PC-9 (cell line): Measurements from ENCODE around the gene KRT8. TPM values are rescaled to one million over a fixed set of nuclear protein-coding genes. Genes with fewer than 3 reads are reported as not detected.
"Not testable (repeated sequence)": the region's sequence is repeated elsewhere in the genome, so short reads cannot be mapped to it uniquely, and the experiment has no call there.

Experiments used
- Bru-seq: library from RNA; stranded (reverse); fragments of 400-500 nt; gene quantifications from one replicate; lab custom pipeline; 2021; lab: Mats Ljungman, UMichigan
- BruChase-seq, 2 experiments: library from RNA; stranded (reverse); fragments of 400-500 nt; gene quantifications; one replicate each; lab custom pipeline; 2021; lab: Mats Ljungman, UMichigan
- BruUV-seq: library from RNA; stranded (reverse); fragments of 400-500 nt; replicated peaks from 2 replicates; lab custom pipeline; 2021; lab: Mats Ljungman, UMichigan
- CTCF ChIA-PET: fragments of 300-600 bp; sonication (Branson Sonifier 250); formaldehyde crosslinking; loops from one replicate; lab custom pipeline; 2022; ENCODE audit warnings: antibody characterized with exemption; lab: Charles Lee
- POLR2A ChIA-PET: fragments of 300-600 bp; sonication (Branson Sonifier 250); formaldehyde crosslinking; loops from one replicate; lab custom pipeline; 2022; ENCODE audit warnings: antibody characterized with exemption; ENCODE audit not compliant: unreplicated experiment; lab: Charles Lee
- DNase-seq, 2 experiments: peaks; one replicate each; pipeline versions ENCODE4 v3.0.0 to v3.0.0-alpha.2; 2015 to 2022; ENCODE audit warnings: mixed read lengths in 1 of 2
- H2AFZ ChIP-seq: fragments of 200-600 bp; sonication (generic); 2 replicates; pipeline ENCODE4 v1.8.1; 2017; ENCODE audit warnings: antibody characterized with exemption
- H3F3A ChIP-seq: fragments of 200-600 bp; sonication (generic); 2 replicates; pipeline ENCODE4 v1.8.1; 2017; ENCODE audit warnings: antibody characterized with exemption, mild to moderate bottlenecking, low read depth; ENCODE audit not compliant: insufficient read depth
- H3K27ac ChIP-seq: fragments of 200-600 bp; sonication (generic); 2 replicates; pipeline ENCODE4 v1.6.1; 2016; ENCODE audit warnings: mixed run types
- H3K27me3 ChIP-seq: fragments of 200-600 bp; sonication (generic); 2 replicates; pipeline ENCODE4 v1.6.1; 2016; ENCODE audit warnings: low read depth, mixed run types; ENCODE audit not compliant: insufficient read depth
- H3K36me3 ChIP-seq: fragments of 200-600 bp; sonication (generic); 2 replicates; pipeline ENCODE4 v1.6.1; 2016; ENCODE audit warnings: low read depth, mixed run types
- H3K4me1 ChIP-seq: fragments of 200-600 bp; sonication (generic); replicated peaks from 2 replicates; pipeline ENCODE4 v1.6.1; 2016; ENCODE audit warnings: mixed run types; ENCODE audit not compliant: insufficient read depth
- H3K4me2 ChIP-seq: fragments of 200-600 bp; sonication (generic); 2 replicates; pipeline ENCODE4 v1.6.1; 2017; ENCODE audit warnings: mixed run types
- H3K4me3 ChIP-seq: fragments of 200-600 bp; sonication (generic); 2 replicates; pipeline ENCODE4 v1.6.1; 2016; ENCODE audit warnings: mixed run types
- H3K79me2 ChIP-seq: fragments of 200-600 bp; sonication (generic); 2 replicates; pipeline ENCODE4 v1.6.1; 2017; ENCODE audit warnings: low read depth, mixed run types
- H3K9me2 ChIP-seq: fragments of 200-600 bp; sonication (generic); 2 replicates; pipeline ENCODE4 v1.8.1; 2017; ENCODE audit warnings: mild to moderate bottlenecking; ENCODE audit not compliant: insufficient read depth
- H3K9me3 ChIP-seq: fragments of 200-600 bp; sonication (generic); 2 replicates; pipeline ENCODE4 v1.8.1; 2016; ENCODE audit warnings: low read depth; ENCODE audit not compliant: insufficient read depth
- H4K20me1 ChIP-seq: fragments of 200-600 bp; sonication (generic); 2 replicates; pipeline ENCODE4 v1.8.1; 2017; ENCODE audit not compliant: insufficient read depth
- CTCF ChIP-seq: fragments of 200-600 bp; sonication (generic); conservative IDR thresholded peaks from 2 replicates; pipeline ENCODE4 v1.6.1; 2017; ENCODE audit warnings: mixed run types, antibody characterized with exemption, mild to moderate bottlenecking, moderate library complexity
- EZH2 ChIP-seq: fragments of 200-600 bp; sonication (generic); IDR thresholded peaks from 2 replicates; pipeline ENCODE4 v1.8.0; 2017; ENCODE audit warnings: antibody characterized with exemption, low read depth
- intact Hi-C: fragments of 100-400 bp; cut with micrococcal nuclease; formaldehyde crosslinking; loops from one replicate; pipeline ENCODE4 v1.10.0; 2022; ENCODE audit not compliant: unreplicated experiment
- long read RNA-seq: library from polyadenylated mRNA; stranded (forward); transcript quantifications from one replicate; pipeline ENCODE4 v2.0.0, GENCODE V29; 2022
- total RNA-seq: library from RNA; stranded (reverse); gene quantifications from 2 replicates; pipeline ENCODE4 v1.2.3, GENCODE V29; 2021

Gene KRT8
- total RNA-seq: 2,689 and 2,962 TPM in 2 replicates
- percentile 90 among the genes with signal in this experiment for Bru-seq, nascent RNA
- percentile 92 among the genes with signal in this experiment for BruChase-seq, experiment 1, labeled RNA remaining after a 2-hour chase
- BruChase-seq, experiment 2, labeled RNA remaining after a 6-hour chase: percentile 98 among the genes with signal in this experiment
- long read RNA-seq, transcript KRT8-215 (9 exons, 1,687 nt): major isoform, 26 of 24,386 reads
- long read RNA-seq, partial matches to known transcripts: 23,602 of 24,386 reads
- long read RNA-seq, other reads (novel, unspliced or antisense): 754 of 24,386 reads

- peaks cover 69% of the 10 kb centered on the region for H3K4me1 ChIP-seq
- peak; percentile 77 for TF ChIP-seq CTCF
- H3K27me3 ChIP-seq, BruUV-seq, H2AFZ ChIP-seq, H3K9me3 ChIP-seq, H3K9me2 ChIP-seq: not testable (repeated sequence)
- ChIA-PET CTCF (interaction anchor here (0.6 to 2.8 kb wide), 9 partner anchors 20 to 836 kb away, joined by 3 to 20 read pairs (median 6); no protein-coding TSS in a partner anchor), POLR2A (interaction anchor here (0.5 to 5.7 kb wide), 32 partner anchors 9 to 872 kb away, joined by 3 to 354 read pairs (median 6); partner anchors contain the start of gene KRT18)
- H3K79me2 ChIP-seq: peaks cover 73% of the 10 kb centered on the region
- intact Hi-C loops: loop anchor here (1.0 kb wide), 7 partner anchors 19 to 76 kb away; partner anchors contain the start of gene KRT18
- DNase-seq: peak; percentile 91 to 98
- H3F3A ChIP-seq: peaks cover 90% of the 10 kb centered on the region
- peaks cover 41% of the 10 kb centered on the region for H3K36me3 ChIP-seq
- peaks cover 48% of the 10 kb centered on the region for H4K20me1 ChIP-seq
- H3K27ac ChIP-seq: peak within 1 kb of the TSS; percentile 99
- H3K4me2 ChIP-seq: peak within 1 kb of the TSS; percentile 100
- peak within 1 kb of the TSS; percentile 100 for H3K4me3 ChIP-seq
Observed at GRCh38 chr12:52904509-52905300, at the start of gene KRT8. Gene KRT8 (minus strand): TSS chr12:52905076. CDS start chr12:52904981, 95 bp downstream.

DNA sequence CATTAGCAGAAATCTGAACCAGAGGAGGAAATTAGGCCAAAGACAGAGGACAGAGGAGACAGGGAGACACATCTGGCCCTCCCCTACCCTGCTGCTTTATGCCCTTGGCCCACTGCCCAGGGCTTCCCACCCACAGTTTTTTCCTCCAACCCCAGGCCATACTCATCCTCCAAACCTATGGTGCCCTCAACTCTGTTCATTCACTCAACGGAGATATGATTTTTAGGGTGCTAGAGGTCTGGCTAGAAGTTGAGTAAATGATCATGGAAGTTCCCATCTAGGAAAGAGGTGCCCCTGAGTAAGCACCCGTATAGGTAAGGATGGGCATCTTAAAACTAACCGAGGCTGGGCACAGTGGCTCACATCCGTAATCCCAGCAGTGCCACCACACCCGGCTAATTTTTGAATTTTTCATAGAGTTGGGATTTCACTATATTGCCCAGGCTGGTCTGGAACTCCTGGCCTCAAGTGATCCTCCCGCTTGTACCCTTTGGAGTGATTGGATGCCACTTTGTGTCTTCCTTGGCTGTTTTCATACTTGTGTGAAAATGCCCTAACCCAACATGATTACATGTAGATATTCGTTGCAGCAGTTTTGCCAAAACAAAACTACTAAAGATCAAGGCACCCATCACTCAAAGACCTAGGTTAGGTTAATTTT, 48.4 kb upstream of the KRT8 start:
- intact Hi-C loops: loop anchor here (1.0 kb wide), 1 partner anchor 17 kb away; no protein-coding TSS in a partner anchor
- peaks cover 40% of the 10 kb centered on the region for H3K36me3 ChIP-seq
- H3F3A ChIP-seq: peaks cover 82% of the 10 kb centered on the region
- DNase-seq: peak in 1 of 2 experiments; percentile 79
- no peaks in the 10 kb centered on the region for H3K27me3 ChIP-seq
- ChIA-PET POLR2A (no interaction called here), CTCF (no interaction called here)
- peak overlapping the region; percentile 94; the same call in 1 of the 2 replicates for H3K4me3 ChIP-seq
- no peak overlapping the region for H2AFZ ChIP-seq
- no TSS peak for BruUV-seq
- TF ChIP-seq EZH2: no peak
- no peak for TF ChIP-seq CTCF
- H3K9me3 ChIP-seq: no peaks in the 10 kb centered on the region
- peaks cover 39% of the 10 kb centered on the region for H4K20me1 ChIP-seq
- peaks cover 49% of the 10 kb centered on the region for H3K79me2 ChIP-seq
- no peaks in the 10 kb centered on the region for H3K9me2 ChIP-seq
- H3K4me2 ChIP-seq: peak overlapping the region; percentile 99
- peak overlapping the region; percentile 95 for H3K27ac ChIP-seq
- H3K4me1 ChIP-seq: peaks cover 24% of the 10 kb centered on the region
